ENCODE measurements around the gene RAF1. TPM values are rescaled to one million over a fixed set of nuclear protein-coding genes. Genes with fewer than 3 reads are reported as not detected.

Gene RAF1
- total RNA-seq, 1 donor from 2014 or later = 91.0 TPM

GRCh38 chr3:12577379-12577778, 86.5 kb downstream of the RAF1 start:
- H3K9me3 Mint-ChIP-seq = no peaks in the 10 kb centered on the region
- H3K4me1 Mint-ChIP-seq (ENCODE audit: low read depth) = no peaks in the 10 kb centered on the region
- no peak overlapping the region for H3K4me3 Mint-ChIP-seq
- H3K27me3 Mint-ChIP-seq (ENCODE audit: insufficient read depth) = no peaks in the 10 kb centered on the region
- H3K27ac Mint-ChIP-seq = no peak overlapping the region
- intact Hi-C loops (cut with micrococcal nuclease) = no loop called here
- peaks cover 50% of the 10 kb centered on the region for H3K36me3 Mint-ChIP-seq (ENCODE audit: low read depth)
- DNase-seq (ENCODE audit: low spot score) = no peak

DNA sequence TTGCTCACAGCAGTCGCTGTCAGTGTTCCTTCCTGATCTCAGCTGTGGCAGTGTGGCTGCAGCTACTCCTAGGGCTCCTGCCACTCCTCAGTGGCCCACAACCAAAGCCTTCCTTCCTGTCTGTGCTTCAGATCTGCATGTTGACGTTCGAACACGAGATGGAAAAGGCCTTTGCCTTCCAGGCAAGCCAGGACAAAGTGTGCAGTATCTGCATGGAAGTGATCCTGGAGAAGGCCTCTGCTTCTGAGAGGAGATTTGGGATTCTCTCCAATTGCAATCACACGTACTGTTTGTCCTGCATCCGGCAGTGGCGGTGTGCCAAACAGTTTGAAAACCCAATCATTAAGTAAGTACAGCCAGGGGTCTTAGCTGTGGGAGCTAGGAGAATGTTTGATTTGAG, 89.3 kb downstream of the RAF1 start:
- peaks cover 58% of the 10 kb centered on the region for H3K36me3 Mint-ChIP-seq (ENCODE audit: low read depth)
- intact Hi-C loops (cut with micrococcal nuclease) = no loop called here
- no peaks in the 10 kb centered on the region for H3K9me3 Mint-ChIP-seq
- no peak overlapping the region for H3K4me3 Mint-ChIP-seq
- no peaks in the 10 kb centered on the region for H3K4me1 Mint-ChIP-seq (ENCODE audit: low read depth)
- DNase-seq (ENCODE audit: low spot score) = no peak
- H3K27ac Mint-ChIP-seq = no peak overlapping the region
- no peaks in the 10 kb centered on the region for H3K27me3 Mint-ChIP-seq (ENCODE audit: insufficient read depth)

- Mint-ChIP-seq H3K27ac (no peak overlapping the region), H3K36me3 (ENCODE audit: low read depth) (peaks cover 59% of the 10 kb centered on the region), H3K4me3 (no peak overlapping the region), H3K9me3 (no peaks in the 10 kb centered on the region), H3K27me3 (ENCODE audit: insufficient read depth) (no peaks in the 10 kb centered on the region), H3K4me1 (ENCODE audit: low read depth) (no peaks in the 10 kb centered on the region)
- no peak for DNase-seq (ENCODE audit: low spot score)
- intact Hi-C loops (cut with micrococcal nuclease) = no loop called here
Observed at GRCh38 chr3:12574131-12574530, 89.8 kb downstream of the RAF1 start.

DNA sequence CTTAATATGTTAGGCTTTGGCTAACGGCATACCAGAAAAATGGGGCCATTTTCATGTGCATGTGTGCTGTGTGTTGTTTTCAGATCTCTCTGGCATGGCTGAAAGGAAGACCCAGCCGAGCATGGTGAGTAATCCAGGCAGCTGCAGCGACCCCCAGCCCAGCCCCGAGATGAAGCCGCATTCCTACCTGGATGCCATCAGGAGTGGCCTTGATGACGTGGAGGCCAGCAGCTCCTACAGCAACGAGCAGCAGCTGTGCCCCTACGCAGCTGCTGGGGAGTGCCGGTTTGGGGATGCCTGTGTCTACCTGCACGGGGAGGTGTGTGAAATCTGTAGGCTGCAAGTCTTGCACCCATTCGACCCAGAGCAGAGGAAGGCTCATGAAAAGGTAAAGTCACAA, 91.9 kb downstream of the RAF1 start:
- Mint-ChIP-seq H3K27me3 (ENCODE audit: insufficient read depth) (no peaks in the 10 kb centered on the region), H3K36me3 (ENCODE audit: low read depth) (peaks cover 51% of the 10 kb centered on the region), H3K9me3 (peaks cover 1% of the 10 kb centered on the region), H3K4me1 (ENCODE audit: low read depth) (no peaks in the 10 kb centered on the region), H3K4me3 (no peak overlapping the region), H3K27ac (no peak overlapping the region)
- DNase-seq (ENCODE audit: low spot score) = no peak
- intact Hi-C loops (cut with micrococcal nuclease) = no loop called here

DNA sequence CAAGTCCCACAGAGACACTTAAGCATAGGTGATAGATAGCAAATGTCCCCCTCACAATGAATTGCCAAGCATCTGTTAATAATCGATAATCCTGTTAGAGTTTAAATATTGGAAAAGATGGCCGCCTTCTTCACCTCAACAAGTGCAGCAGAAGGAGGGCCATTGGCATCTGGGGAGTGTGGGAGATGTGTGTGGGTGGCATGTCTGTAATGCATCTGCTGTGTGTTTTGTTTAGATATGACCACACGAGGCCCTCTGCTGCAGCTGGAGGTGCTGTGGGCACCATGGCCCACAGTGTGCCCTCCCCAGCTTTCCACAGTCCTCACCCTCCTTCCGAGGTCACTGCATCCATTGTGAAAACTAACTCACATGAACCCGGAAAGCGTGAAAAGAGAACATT, 94.1 kb downstream of the RAF1 start:
- Mint-ChIP-seq H3K27me3 (ENCODE audit: insufficient read depth) (no peaks in the 10 kb centered on the region), H3K36me3 (ENCODE audit: low read depth) (peaks cover 55% of the 10 kb centered on the region), H3K4me1 (ENCODE audit: low read depth) (peaks cover 6% of the 10 kb centered on the region), H3K4me3 (no peak overlapping the region), H3K27ac (no peak overlapping the region), H3K9me3 (peaks cover 16% of the 10 kb centered on the region)
- intact Hi-C loops (cut with micrococcal nuclease) = no loop called here
- no peak for DNase-seq (ENCODE audit: low spot score)

GRCh38 chr3:12568747-12569146, 95.2 kb downstream of the RAF1 start:
- Mint-ChIP-seq H3K9me3 (peaks cover 19% of the 10 kb centered on the region), H3K36me3 (ENCODE audit: low read depth) (peaks cover 48% of the 10 kb centered on the region), H3K27me3 (ENCODE audit: insufficient read depth) (no peaks in the 10 kb centered on the region), H3K4me3 (no peak overlapping the region), H3K27ac (no peak overlapping the region), H3K4me1 (ENCODE audit: low read depth) (peaks cover 6% of the 10 kb centered on the region)
- no peak for DNase-seq (ENCODE audit: low spot score)
- intact Hi-C loops (cut with micrococcal nuclease) = no loop called here

DNA sequence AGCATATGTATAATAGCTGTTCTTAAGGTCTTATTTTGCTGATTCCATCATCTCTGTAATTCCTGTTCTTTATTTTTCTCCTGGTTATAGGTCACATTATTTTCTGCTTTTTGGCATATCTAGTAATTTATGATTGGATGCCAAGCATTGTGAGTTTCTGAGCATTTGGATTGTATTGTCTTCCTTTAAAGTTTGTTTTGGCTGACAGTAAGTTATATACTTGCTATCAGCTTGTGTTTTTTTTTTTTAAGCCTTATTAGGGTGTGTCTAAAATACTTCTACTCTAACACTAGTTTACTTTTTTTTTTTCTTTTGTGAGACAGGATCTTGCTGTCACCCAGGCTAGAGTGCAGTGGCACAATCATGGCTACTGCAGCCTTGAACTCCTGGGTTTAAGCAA, 96.9 kb downstream of the RAF1 start:
- intact Hi-C loops (cut with micrococcal nuclease) = no loop called here
- Mint-ChIP-seq H3K27ac (no peak overlapping the region), H3K9me3 (peaks cover 19% of the 10 kb centered on the region), H3K27me3 (ENCODE audit: insufficient read depth) (no peaks in the 10 kb centered on the region), H3K4me3 (no peak overlapping the region), H3K36me3 (ENCODE audit: low read depth) (peaks cover 39% of the 10 kb centered on the region), H3K4me1 (ENCODE audit: low read depth) (peaks cover 6% of the 10 kb centered on the region)
- DNase-seq (ENCODE audit: low spot score) = no peak

DNA sequence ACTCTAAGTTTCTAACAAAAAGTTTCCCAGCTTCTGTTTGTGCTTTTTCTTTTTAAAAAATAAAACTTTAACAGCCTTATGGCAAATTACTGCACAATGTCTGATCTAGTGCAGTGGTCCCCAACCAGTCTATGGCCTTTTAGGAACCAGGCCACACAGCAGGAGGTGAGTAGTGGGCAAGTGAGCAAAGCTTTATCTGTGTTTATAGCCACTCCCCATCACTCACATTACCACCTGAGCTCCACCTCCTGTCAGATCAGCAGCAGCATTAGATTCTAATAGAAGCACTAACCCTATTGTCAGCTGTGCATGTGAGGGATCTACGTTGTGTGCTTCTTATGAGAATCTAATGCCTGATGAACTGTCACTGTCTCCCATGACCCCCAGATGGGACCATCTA, 101.5 kb downstream of the RAF1 start:
- no peak overlapping the region for H3K4me3 Mint-ChIP-seq
- H3K4me1 Mint-ChIP-seq (ENCODE audit: low read depth) = peaks cover 45% of the 10 kb centered on the region
- H3K36me3 Mint-ChIP-seq (ENCODE audit: low read depth) = peaks cover 20% of the 10 kb centered on the region

GRCh38 chr3:12561397-12561796, 102.5 kb downstream of the RAF1 start:
- DNase-seq (ENCODE audit: low spot score) = no peak
- Mint-ChIP-seq H3K4me1 (ENCODE audit: low read depth) (peaks cover 49% of the 10 kb centered on the region), H3K36me3 (ENCODE audit: low read depth) (peaks cover 14% of the 10 kb centered on the region), H3K9me3 (peaks cover 13% of the 10 kb centered on the region), H3K27me3 (ENCODE audit: insufficient read depth) (no peaks in the 10 kb centered on the region), H3K27ac (no peak overlapping the region), H3K4me3 (no peak overlapping the region)
- intact Hi-C loops (cut with micrococcal nuclease) = no loop called here

More for the DNA sequence above, 101.5 kb downstream of the RAF1 start:
- intact Hi-C loops (cut with micrococcal nuclease) = no loop called here
- Mint-ChIP-seq H3K27me3 (ENCODE audit: insufficient read depth) (no peaks in the 10 kb centered on the region), H3K9me3 (peaks cover 19% of the 10 kb centered on the region), H3K27ac (no peak overlapping the region)
- no peak for DNase-seq (ENCODE audit: low spot score)

GRCh38 chr3:12560505-12561190, 103.3 kb downstream of the RAF1 start:
- no peak for DNase-seq (ENCODE audit: low spot score)
- peaks cover 51% of the 10 kb centered on the region for H3K4me1 Mint-ChIP-seq (ENCODE audit: low read depth)
- no peak overlapping the region for H3K4me3 Mint-ChIP-seq
- H3K9me3 Mint-ChIP-seq = peaks cover 8% of the 10 kb centered on the region
- no peak overlapping the region for H3K27ac Mint-ChIP-seq
- H3K27me3 Mint-ChIP-seq (ENCODE audit: insufficient read depth) = peaks cover 4% of the 10 kb centered on the region
- peaks cover 10% of the 10 kb centered on the region for H3K36me3 Mint-ChIP-seq (ENCODE audit: low read depth)
- intact Hi-C loops (cut with micrococcal nuclease) = no loop called here

DNA sequence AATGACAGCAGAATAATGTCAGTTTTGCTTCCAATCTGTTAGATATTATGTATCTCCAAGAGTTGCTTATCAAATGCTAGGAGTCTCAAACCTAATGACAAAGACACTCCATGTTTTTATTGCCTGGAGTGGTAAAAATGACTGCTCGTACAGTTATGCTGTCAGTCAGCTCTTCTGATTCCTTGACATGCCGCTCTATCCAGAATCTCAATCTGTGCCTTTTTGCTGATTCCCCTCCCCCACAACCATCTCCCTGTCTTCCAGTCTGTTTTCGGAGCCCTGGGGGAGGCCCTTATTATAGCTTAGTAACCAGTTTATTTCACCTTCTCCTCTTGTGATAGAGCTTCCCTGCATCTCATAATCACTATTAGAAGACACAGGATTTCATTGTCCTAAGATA, 104.4 kb downstream of the RAF1 start:
- Mint-ChIP-seq H3K27me3 (ENCODE audit: insufficient read depth) (peaks cover 13% of the 10 kb centered on the region), H3K4me3 (peak overlapping the region; percentile 50), H3K4me1 (ENCODE audit: low read depth) (peaks cover 54% of the 10 kb centered on the region), H3K9me3 (peaks cover under 1% of the 10 kb centered on the region), H3K27ac (peak overlapping the region; percentile 12), H3K36me3 (ENCODE audit: low read depth) (peaks cover 3% of the 10 kb centered on the region)
- intact Hi-C loops (cut with micrococcal nuclease) = loop anchor here (5.0 kb wide), 1 partner anchor 1618 kb away; the partner anchor contains the start of genes LSM3 and XPC
- DNase-seq (ENCODE audit: low spot score) = no peak

DNA sequence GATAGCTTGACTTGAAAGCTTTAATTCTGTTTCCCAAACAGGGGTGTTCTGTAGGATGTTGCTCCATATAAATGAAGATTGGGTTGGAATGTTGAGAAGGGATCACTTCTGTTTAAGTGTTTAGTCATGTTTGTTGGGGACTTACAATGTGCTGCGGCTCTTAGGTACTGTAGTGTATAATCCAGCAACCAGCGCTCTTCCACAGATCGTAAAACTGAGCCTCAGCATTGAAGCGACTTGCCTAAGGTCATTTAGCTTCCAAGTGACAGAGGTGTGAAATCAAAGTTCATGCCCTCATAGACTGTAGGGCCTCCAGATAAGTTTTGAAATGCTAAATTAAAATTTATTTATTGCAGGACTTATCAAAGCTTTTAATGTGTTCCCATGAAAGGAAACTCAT, 105.2 kb downstream of the RAF1 start:
- DNase-seq (ENCODE audit: low spot score) = no peak
- no peak overlapping the region for H3K27ac Mint-ChIP-seq
- peak overlapping the region; percentile 91 for H3K4me3 Mint-ChIP-seq
- intact Hi-C loops (cut with micrococcal nuclease) = loop anchor here (5.0 kb wide), 1 partner anchor 1619 kb away; the partner anchor contains the start of genes LSM3 and XPC
- peaks cover 2% of the 10 kb centered on the region for H3K36me3 Mint-ChIP-seq (ENCODE audit: low read depth)
- peaks cover 17% of the 10 kb centered on the region for H3K27me3 Mint-ChIP-seq (ENCODE audit: insufficient read depth)
- peaks cover 58% of the 10 kb centered on the region for H3K4me1 Mint-ChIP-seq (ENCODE audit: low read depth)
- no peaks in the 10 kb centered on the region for H3K9me3 Mint-ChIP-seq

- H3K4me1 Mint-ChIP-seq (ENCODE audit: low read depth) = peaks cover 67% of the 10 kb centered on the region
- peaks cover 2% of the 10 kb centered on the region for H3K36me3 Mint-ChIP-seq (ENCODE audit: low read depth)
Observed at GRCh38 chr3:12557473-12558100, 106.3 kb downstream of the RAF1 start.

More at GRCh38 chr3:12557473-12558100, 106.3 kb downstream of the RAF1 start:
- Mint-ChIP-seq H3K4me3 (peak overlapping the region; percentile 91), H3K9me3 (no peaks in the 10 kb centered on the region), H3K27ac (peak overlapping the region; percentile 70), H3K27me3 (ENCODE audit: insufficient read depth) (peaks cover 24% of the 10 kb centered on the region)
- intact Hi-C loops (cut with micrococcal nuclease) = loop anchor here (1.0 to 5.0 kb wide), 5 partner anchors 73 to 1620 kb away; partner anchors contain the start of genes LSM3, RAF1, RPL32 and TAMM41
- DNase-seq (ENCODE audit: low spot score) = no peak

All from activated T-helper 1 cell treated with anti-CD3 and anti-CD28 coated beads, Interleukin-12 subunit alpha, Interleukin-12 subunit beta, Interleukin-2, Interleukin-4 antibody, amounts not matched to agents 30 ng/mL and 10 ng/mL and 1 ng/mL, durations not matched to agents 14 hours and 24 hours and 36 hours (primary cell).